ENCODE results near the gene NFKB2.

The NFKB2 gene

GRCh38 chr10:102394801-102395399, 605 bp upstream of the NFKB2 start:
- DNase-seq (ENCODE audit: extremely low read depth, low read depth), result no peak
- TF ChIP-seq CTCF (IDR thresholded peaks at IDR 0.05; ENCODE audit: low read depth, low read length), result no peak

DNA sequence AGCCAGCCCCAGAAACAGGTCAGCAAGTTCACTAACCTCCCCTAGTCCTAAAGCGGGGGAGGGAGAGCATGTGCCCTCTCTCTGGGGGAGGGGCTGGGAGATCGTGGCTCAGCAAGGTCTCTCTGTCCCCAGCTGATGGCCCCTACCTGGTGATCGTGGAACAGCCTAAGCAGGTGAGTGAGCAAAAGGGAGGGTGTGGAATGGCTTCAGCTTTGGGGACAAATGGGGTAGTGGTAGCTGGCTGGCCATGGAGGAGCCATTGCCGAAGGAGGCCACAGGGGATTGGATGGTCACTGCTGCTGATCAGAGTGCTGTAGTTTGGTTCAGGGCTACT, 779 bp downstream of the NFKB2 start:
- DNase-seq (ENCODE audit: extremely low read depth, low read depth), result no peak
- TF ChIP-seq CTCF (IDR thresholded peaks at IDR 0.05; ENCODE audit: low read depth, low read length), result no peak

DNA sequence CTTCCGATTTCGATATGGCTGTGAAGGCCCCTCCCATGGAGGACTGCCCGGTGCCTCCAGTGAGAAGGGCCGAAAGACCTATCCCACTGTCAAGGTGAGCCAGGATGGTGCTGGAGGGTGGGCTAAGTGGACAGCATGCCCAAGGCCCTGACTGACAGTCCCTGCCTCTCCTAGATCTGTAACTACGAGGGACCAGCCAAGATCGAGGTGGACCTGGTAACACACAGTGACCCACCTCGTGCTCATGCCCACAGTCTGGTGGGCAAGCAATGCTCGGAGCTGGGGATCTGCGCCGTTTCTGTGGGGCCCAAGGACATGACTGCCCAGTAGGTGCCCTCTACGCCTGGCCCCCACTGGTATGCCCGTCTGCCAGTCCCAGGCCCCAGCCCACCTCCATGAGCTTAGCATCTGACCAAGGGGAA, 1.2 kb downstream of the NFKB2 start:
- TF ChIP-seq CTCF (IDR thresholded peaks at IDR 0.05; ENCODE audit: low read depth, low read length), result no peak
- no peak for DNase-seq (ENCODE audit: extremely low read depth, low read depth)

DNA sequence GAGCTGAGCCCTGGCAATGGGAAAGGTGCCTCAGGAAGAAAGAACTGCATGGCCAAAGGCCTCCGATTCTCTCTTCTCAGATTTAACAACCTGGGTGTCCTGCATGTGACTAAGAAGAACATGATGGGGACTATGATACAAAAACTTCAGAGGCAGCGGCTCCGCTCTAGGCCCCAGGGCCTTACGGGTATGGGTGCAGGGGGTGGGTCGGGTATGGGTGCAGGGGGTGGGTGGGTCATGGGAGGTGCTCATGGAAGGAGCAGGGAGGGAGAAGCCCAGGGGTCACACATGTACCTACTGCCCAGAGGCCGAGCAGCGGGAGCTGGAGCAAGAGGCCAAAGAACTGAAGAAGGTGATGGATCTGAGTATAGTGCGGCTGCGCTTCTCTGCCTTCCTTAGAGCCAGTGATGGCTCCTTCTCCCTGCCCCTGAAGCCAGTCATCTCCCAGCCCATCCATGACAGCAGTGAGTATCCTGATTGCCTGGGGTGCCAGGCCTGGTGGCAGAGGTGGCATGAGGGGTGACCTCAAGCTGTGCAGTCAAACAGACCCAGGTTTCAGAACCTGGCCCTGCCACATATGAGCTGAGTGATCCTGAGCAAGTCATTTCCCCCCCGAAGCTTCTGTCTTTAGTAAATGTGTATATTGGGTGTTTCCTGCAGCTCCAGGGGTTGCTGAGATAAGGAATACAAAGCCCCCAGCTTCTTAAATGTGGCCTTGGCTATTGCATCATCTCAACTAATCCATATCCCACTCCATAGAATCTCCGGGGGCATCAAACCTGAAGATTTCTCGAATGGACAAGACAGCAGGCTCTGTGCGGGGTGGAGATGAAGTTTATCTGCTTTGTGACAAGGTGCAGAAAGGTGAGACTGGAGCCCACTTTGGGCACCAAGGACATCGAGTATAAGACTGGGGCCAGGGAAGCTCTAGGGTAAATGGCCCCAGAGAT, 2.0 kb downstream of the NFKB2 start:
- no peak for DNase-seq (ENCODE audit: extremely low read depth, low read depth)
- no peak for TF ChIP-seq CTCF (IDR thresholded peaks at IDR 0.05; ENCODE audit: low read depth, low read length)

- no peak for DNase-seq (ENCODE audit: extremely low read depth, low read depth)
- TF ChIP-seq CTCF (IDR thresholded peaks at IDR 0.05; ENCODE audit: low read depth, low read length), result no peak
Observed at GRCh38 chr10:102398172-102399020, 2.9 kb downstream of the NFKB2 start.

DNA sequence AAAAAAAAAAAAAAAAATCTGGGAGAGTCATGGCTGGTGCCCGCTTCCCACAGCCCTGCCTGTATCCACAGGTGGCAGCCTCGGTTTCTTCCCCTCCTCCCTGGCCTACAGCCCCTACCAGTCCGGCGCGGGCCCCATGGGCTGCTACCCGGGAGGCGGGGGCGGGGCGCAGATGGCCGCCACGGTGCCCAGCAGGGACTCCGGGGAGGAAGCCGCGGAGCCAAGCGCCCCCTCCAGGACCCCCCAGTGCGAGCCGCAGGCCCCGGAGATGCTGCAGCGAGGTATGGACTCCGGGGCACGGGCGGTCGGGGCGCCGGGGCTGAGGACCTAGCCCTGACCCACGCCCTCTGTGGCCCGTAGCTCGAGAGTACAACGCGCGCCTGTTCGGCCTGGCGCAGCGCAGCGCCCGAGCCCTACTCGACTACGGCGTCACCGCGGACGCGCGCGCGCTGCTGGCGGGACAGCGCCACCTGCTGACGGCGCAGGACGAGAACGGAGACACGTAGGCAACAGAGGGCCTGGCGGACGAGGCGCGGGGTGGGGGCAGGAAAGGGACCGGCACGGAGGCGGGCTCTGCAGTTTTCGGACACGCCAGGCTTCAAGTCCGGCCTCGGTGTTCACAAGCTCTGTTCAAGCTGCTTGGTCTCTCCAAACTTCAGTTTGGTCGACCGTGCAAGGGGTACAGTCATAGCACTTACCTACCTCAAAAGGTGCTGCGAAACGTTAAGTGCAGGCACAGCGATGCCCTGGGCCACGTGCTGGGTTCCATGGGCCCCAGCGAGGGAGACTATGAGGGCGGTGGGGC, 3.9 kb downstream of the NFKB2 start:
- peak; percentile 77 for TF ChIP-seq CTCF (IDR thresholded peaks at IDR 0.05; ENCODE audit: low read depth, low read length)
- DNase-seq (ENCODE audit: extremely low read depth, low read depth), result peak; percentile 64

Data from AG09319 (cell line).